Smooth muscle cell of the pulmonary artery (primary cell): ENCODE measurements around the gene CRYBB1. TPM values are rescaled to one million over a fixed set of nuclear protein-coding genes. Genes with fewer than 3 reads are reported as not detected.

Experiments used
- total RNA-seq: library from RNA; depleted of rRNA; stranded (reverse); fragments of >200 nt; gene quantifications from 2 replicates; pipeline ENCODE4 v1.2.3, GENCODE V29; 2014

Gene CRYBB1
- not detected in 2 replicates for total RNA-seq

GRCh38 chr22:26617271-26618199 lies at the start of gene CRYBB1:
CRYBB1 (minus strand) TSS chr22:26618027; CDS start chr22:26616319, 1,708 bp downstream.

GRCh38 chr22:26656891-26657851 lies 39.3 kb upstream of the CRYBB1 start, which contains the start of gene MIAT:
MIAT (plus strand) TSS chr22:26657588.

GRCh38 chr22:26621663-26622062 lies 3.8 kb upstream of the CRYBB1 start, which contains the start of gene CRYBA4:
CRYBA4 (plus strand) TSS chr22:26621963; CDS start chr22:26622597, 634 bp downstream.

GRCh38 chr22:26589845-26590736 lies 27.7 kb downstream of the CRYBB1 start, which contains the start of gene TPST2:
TPST2 (minus strand) TSS chr22:26590132; CDS start chr22:26541630, 48,502 bp downstream.

Other genes starting within 250 kb of the CRYBB1 start
- gene ASPHD2, start 188.8 kb downstream of the CRYBB1 start, total RNA-seq, result 2.1 and 4.4 TPM in 2 replicates
- gene HPS4, start 134.2 kb downstream of the CRYBB1 start, total RNA-seq, result 22.7 and 28.3 TPM in 2 replicates
- 13.6 and 17.7 TPM in 2 replicates for gene SRRD, start 134.2 kb downstream of the CRYBB1 start, total RNA-seq
- gene TFIP11, start 105.6 kb downstream of the CRYBB1 start, total RNA-seq, result 30.0 and 30.5 TPM in 2 replicates
- 39.2 and 60.7 TPM in 2 replicates for gene TPST2, start 27.9 kb downstream of the CRYBB1 start, total RNA-seq
- gene CRYBA4, start 3.9 kb upstream of the CRYBB1 start, total RNA-seq, result not detected in 2 replicates
- gene MIAT, start 39.6 kb upstream of the CRYBB1 start, total RNA-seq, result 0.63 and 0.72 TPM in 2 replicates